Cardiac muscle cell (in vitro differentiated cells and primary cell): ENCODE data around the gene RNF141. TPM values are rescaled to one million over a fixed set of nuclear protein-coding genes. Genes with fewer than 3 reads are reported as not detected.

Experiments
- DNase-seq, 2 donors: peaks; one replicate each; pipeline versions ENCODE4 v3.0.0 to v3.0.0-alpha.2; 2010 to 2017; ENCODE audit warnings: low read depth in 1 of 2, low spot score in 1 of 2
- H3K27ac ChIP-seq: fragments of 200-600 bp; sonication (generic); 2 replicates; pipeline ENCODE4 v1.5.1; 2016
- H3K27me3 ChIP-seq: fragments of 200-600 bp; sonication (generic); 2 replicates; pipeline ENCODE4 v1.6.0; 2016; ENCODE audit warnings: control low read depth
- H3K36me3 ChIP-seq: fragments of 200-600 bp; sonication (generic); 2 replicates; pipeline ENCODE4 v1.5.1; 2016; ENCODE audit warnings: control low read depth
- H3K4me1 ChIP-seq: fragments of 200-600 bp; sonication (generic); 2 replicates; pipeline ENCODE4 v1.8.1; 2017; ENCODE audit warnings: low read depth, mild to moderate bottlenecking, mixed run types
- H3K4me3 ChIP-seq: fragments of 200-600 bp; sonication (generic); 2 replicates; pipeline ENCODE4 v1.5.1; 2016; ENCODE audit warnings: mild to moderate bottlenecking
- H3K9me3 ChIP-seq: fragments of 200-600 bp; sonication (generic); 2 replicates; pipeline ENCODE4 v1.5.1; 2017; ENCODE audit warnings: low read depth, mild to moderate bottlenecking, control low read depth
- polyA plus RNA-seq: library from polyadenylated mRNA; unstranded; fragments of >200 nt; fragmentation: Nextera tagmentation; extraction: Ambion mirVana; gene quantifications from 2 replicates; pipeline ENCODE4 v1.2.1, GENCODE V29; 2016
- total RNA-seq: library from RNA; depleted of rRNA; stranded (reverse); fragments of >200 nt; gene quantifications from 2 replicates; pipeline ENCODE4 v1.2.3, GENCODE V29; 2016
- TF ChIP-seq, protein P1 (sequence below): IDR thresholded peaks from 2 replicates; pipeline ENCODE4 v1.5.1; 2012; ENCODE audit warnings: low read depth, mild to moderate bottlenecking, low read length

Gene RNF141
- total and polyA plus RNA-seq, 2 experiments from 2014 or later, result 12.4 to 19.9 TPM

DNA sequence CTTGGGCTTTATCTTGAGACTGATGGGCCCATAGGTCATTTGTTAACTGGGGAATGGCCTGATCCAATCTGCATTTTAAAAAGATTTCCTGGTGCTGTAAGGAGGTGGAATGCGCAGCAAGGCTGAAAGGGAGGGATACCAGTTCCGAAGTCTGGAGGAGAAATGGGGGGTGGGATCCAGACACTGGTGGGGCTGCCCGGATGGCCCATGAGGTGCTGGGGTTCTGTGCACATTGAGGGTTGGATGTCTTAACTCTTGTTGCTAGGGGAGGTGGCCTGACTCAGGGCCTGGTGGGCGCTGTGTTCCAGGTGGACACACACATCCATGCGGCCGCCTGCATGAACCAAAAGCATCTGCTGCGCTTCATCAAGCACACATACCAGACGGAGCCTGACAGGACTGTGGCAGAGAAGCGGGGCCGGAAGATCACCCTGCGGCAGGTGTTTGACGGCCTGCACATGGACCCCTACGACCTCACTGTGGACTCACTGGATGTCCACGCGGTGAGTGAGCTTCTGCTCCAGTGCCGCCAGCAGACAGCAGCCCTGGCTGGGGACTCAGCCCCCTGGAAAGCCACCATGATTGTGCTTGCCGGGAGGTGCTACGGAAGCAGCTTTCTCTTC, 47.8 kb downstream of the RNF141 start:
- Histone ChIP-seq H3K36me3 (no peaks in the 10 kb centered on the region), H3K27me3 (no peaks in the 10 kb centered on the region), H3K4me3 (no peak overlapping the region), H3K27ac (no peak overlapping the region), H3K4me1 (no peaks in the 10 kb centered on the region), H3K9me3 (no peaks in the 10 kb centered on the region)
- TF ChIP-seq, protein P1, sequence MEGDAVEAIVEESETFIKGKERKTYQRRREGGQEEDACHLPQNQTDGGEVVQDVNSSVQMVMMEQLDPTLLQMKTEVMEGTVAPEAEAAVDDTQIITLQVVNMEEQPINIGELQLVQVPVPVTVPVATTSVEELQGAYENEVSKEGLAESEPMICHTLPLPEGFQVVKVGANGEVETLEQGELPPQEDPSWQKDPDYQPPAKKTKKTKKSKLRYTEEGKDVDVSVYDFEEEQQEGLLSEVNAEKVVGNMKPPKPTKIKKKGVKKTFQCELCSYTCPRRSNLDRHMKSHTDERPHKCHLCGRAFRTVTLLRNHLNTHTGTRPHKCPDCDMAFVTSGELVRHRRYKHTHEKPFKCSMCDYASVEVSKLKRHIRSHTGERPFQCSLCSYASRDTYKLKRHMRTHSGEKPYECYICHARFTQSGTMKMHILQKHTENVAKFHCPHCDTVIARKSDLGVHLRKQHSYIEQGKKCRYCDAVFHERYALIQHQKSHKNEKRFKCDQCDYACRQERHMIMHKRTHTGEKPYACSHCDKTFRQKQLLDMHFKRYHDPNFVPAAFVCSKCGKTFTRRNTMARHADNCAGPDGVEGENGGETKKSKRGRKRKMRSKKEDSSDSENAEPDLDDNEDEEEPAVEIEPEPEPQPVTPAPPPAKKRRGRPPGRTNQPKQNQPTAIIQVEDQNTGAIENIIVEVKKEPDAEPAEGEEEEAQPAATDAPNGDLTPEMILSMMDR, result no peak
- DNase-seq, result no peak

GRCh38 chr11:10492084-10492483, 48.9 kb downstream of the RNF141 start:
- no peaks in the 10 kb centered on the region for H3K9me3 ChIP-seq
- no peaks in the 10 kb centered on the region for H3K27me3 ChIP-seq
- H3K27ac ChIP-seq, result no peak overlapping the region
- no peaks in the 10 kb centered on the region for H3K36me3 ChIP-seq
- no peak overlapping the region for H3K4me3 ChIP-seq
- no peak for DNase-seq
- TF ChIP-seq, protein P1, result no peak
- no peaks in the 10 kb centered on the region for H3K4me1 ChIP-seq

- Histone ChIP-seq H3K9me3 (no peaks in the 10 kb centered on the region), H3K27me3 (peaks cover 5% of the 10 kb centered on the region), H3K27ac (no peak overlapping the region), H3K4me3 (no peak overlapping the region), H3K4me1 (no peaks in the 10 kb centered on the region), H3K36me3 (no peaks in the 10 kb centered on the region)
- DNase-seq, result peak; percentile 34 to 90
- TF ChIP-seq, protein P1, result no peak
Observed at GRCh38 chr11:10490398-10491241, 50.4 kb downstream of the RNF141 start.

- Histone ChIP-seq H3K27ac (no peak overlapping the region), H3K4me3 (no peak overlapping the region), H3K36me3 (no peaks in the 10 kb centered on the region), H3K4me1 (no peaks in the 10 kb centered on the region), H3K9me3 (no peaks in the 10 kb centered on the region), H3K27me3 (peaks cover 5% of the 10 kb centered on the region)
- TF ChIP-seq, protein P1, result no peak
- DNase-seq, result no peak
Observed at GRCh38 chr11:10490032-10490397, 51.0 kb downstream of the RNF141 start.

DNA sequence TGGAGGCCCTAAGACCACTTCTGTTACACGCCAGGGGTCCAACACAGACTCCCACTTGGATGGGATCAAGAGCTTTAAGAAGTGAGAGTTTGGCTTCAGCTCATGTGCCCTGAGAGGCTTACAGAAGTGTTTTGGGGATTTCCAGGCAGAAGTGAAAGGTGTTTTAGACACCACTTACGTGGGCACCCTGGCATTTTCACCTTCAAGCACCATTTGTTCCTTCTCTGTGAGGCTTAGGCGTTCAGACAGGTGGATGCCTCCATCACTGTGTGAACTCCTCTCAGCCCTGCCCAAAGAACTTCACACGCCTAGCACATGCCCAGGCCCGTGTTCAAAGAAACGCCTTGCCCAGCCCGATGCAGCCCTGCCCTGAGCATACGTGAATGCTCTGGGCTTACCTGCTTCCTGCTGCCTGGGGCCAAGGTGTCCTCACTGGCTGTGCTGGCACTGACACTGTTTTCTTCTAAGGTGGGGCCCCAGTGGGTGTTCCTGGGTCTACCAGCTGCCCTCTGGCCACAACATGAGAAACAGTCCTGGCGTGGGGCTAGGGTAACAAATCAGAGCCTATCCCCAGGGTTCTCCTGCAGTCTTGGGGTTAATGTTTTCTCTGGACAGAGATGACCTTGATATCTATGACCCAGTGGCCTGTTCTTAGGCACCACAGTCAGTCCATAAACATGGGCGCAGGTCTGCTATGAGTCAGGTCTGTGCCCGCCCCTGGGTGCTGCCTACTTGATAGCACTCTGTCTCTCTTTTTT, 51.9 kb downstream of the RNF141 start:
- Histone ChIP-seq H3K36me3 (no peaks in the 10 kb centered on the region), H3K27me3 (peaks cover 5% of the 10 kb centered on the region), H3K4me3 (no peak overlapping the region), H3K4me1 (no peaks in the 10 kb centered on the region), H3K9me3 (no peaks in the 10 kb centered on the region), H3K27ac (no peak overlapping the region)
- no peak for DNase-seq
- TF ChIP-seq, protein P1, result no peak
